HepG2 (cell line): Measurements from ENCODE around the gene HSPE1. TPM values are rescaled to one million over a fixed set of nuclear protein-coding genes. Genes with fewer than 3 reads are reported as not detected.

Experiments used
- ARID3A ChIP-seq: IDR thresholded peaks from 2 replicates; pipeline ENCODE4 v1.6.1; 2012; ENCODE audit warnings: low read depth, low read length, improper control_type of control experiment
- ARID4A ChIP-seq: sonication (generic); formaldehyde crosslinking; IDR thresholded peaks from 2 replicates; pipeline ENCODE4 v1.5.0; 2020; ENCODE audit warnings: mild to moderate bottlenecking, missing genetic modification reagents, borderline replicate concordance
- ATF7-NPFF ChIP-seq: sonication (generic); formaldehyde crosslinking; IDR thresholded peaks from 2 replicates; pipeline ENCODE4 v1.8.1; 2023; ENCODE audit warnings: mild to moderate bottlenecking, low read depth, missing genetic modification reagents, moderate library complexity
- ETV5 ChIP-seq: IDR thresholded peaks from 2 replicates; pipeline ENCODE4 v1.6.1; 2018; ENCODE audit warnings: missing biosample characterization, missing genetic modification reagents, inconsistent platforms, borderline replicate concordance
- HOXA5 ChIP-seq: sonication (generic); formaldehyde crosslinking; IDR thresholded peaks from 2 replicates; pipeline ENCODE4 v1.4.0; 2020; ENCODE audit warnings: missing genetic modification reagents
- HOXD1 ChIP-seq: sonication (generic); formaldehyde crosslinking; IDR thresholded peaks from 2 replicates; pipeline ENCODE4 v1.5.0; 2020; ENCODE audit warnings: missing genetic modification reagents
- NCOA5 ChIP-seq: sonication (generic); formaldehyde crosslinking; IDR thresholded peaks from 2 replicates; pipeline ENCODE4 v1.4.0; 2020; ENCODE audit warnings: missing genetic modification reagents
- NFAT5 ChIP-seq: sonication (generic); formaldehyde crosslinking; IDR thresholded peaks from 2 replicates; pipeline ENCODE4 v1.4.0; 2020; ENCODE audit warnings: missing genetic modification reagents
- NFE2L2 ChIP-seq: fragments of 150-350 bp; IDR thresholded peaks from 2 replicates; pipeline ENCODE4 v1.6.1; 2014; ENCODE audit warnings: low read length
- NPAS2 ChIP-seq: sonication (generic); formaldehyde crosslinking; IDR thresholded peaks from 2 replicates; pipeline ENCODE4 v1.8.0; 2022; ENCODE audit warnings: mild to moderate bottlenecking, missing genetic modification reagents, borderline replicate concordance
- RXRA ChIP-seq: sonication (generic); formaldehyde crosslinking; IDR thresholded peaks from 2 replicates; pipeline ENCODE4 v1.5.1; 2020; ENCODE audit warnings: missing genetic modification reagents
- SALL1 ChIP-seq: sonication (generic); formaldehyde crosslinking; IDR thresholded peaks from 2 replicates; pipeline ENCODE4 v1.8.0; 2022; ENCODE audit warnings: mild to moderate bottlenecking, missing genetic modification reagents
- SP5 ChIP-seq: IDR thresholded peaks from 2 replicates; pipeline ENCODE4 v1.6.1; 2016; ENCODE audit warnings: low read depth, borderline replicate concordance
- ZBTB42 ChIP-seq: sonication (generic); formaldehyde crosslinking; IDR thresholded peaks from 2 replicates; pipeline ENCODE4 v1.5.0; 2020; ENCODE audit warnings: mild to moderate bottlenecking, missing genetic modification reagents
- ZNF644 ChIP-seq: IDR thresholded peaks from 2 replicates; pipeline ENCODE4 v1.6.1; 2016; ENCODE audit warnings: low read depth
- ZNF781 ChIP-seq: sonication (generic); formaldehyde crosslinking; IDR thresholded peaks from 2 replicates; pipeline ENCODE4 v1.5.1; 2020; ENCODE audit warnings: borderline replicate concordance, mild to moderate bottlenecking, missing genetic modification reagents; ENCODE audit errors: not compliant biosample characterization
- ZNF788 ChIP-seq: sonication (generic); formaldehyde crosslinking; IDR thresholded peaks from 2 replicates; pipeline ENCODE4 v1.5.0; 2020; ENCODE audit warnings: mild to moderate bottlenecking, missing genetic modification reagents, borderline replicate concordance
- ZNF83 ChIP-seq: sonication (generic); formaldehyde crosslinking; IDR thresholded peaks from 2 replicates; pipeline ENCODE4 v1.4.0; 2020; ENCODE audit warnings: missing genetic modification reagents, mild to moderate bottlenecking, borderline replicate concordance
- ZSCAN29 ChIP-seq: sonication (generic); formaldehyde crosslinking; conservative IDR thresholded peaks from 2 replicates; pipeline ENCODE4 v1.4.0; 2020; ENCODE audit warnings: mild to moderate bottlenecking, missing genetic modification reagents
- polyA plus RNA-seq, 8 experiments: library from polyadenylated mRNA; depleted of rRNA in 3 of 8; stranded (reverse) in 7 of 8; unstranded in 1 of 8; fragments of >200 nt; fragmentation: Illumina TruSeq in 4 of 8; extraction: Trizol in 4 of 8; gene quantifications; 2 replicates each; pipeline versions ENCODE4 v1.2.1 to v1.2.3, GENCODE V29; 2011 to 2016; ENCODE audit warnings: low read depth in 4 of 8, missing spikeins in 1 of 8, mixed read lengths in 1 of 8; ENCODE audit not compliant: insufficient read depth in 1 of 8
- total RNA-seq, 5 experiments: library from RNA; depleted of rRNA; stranded (reverse); fragments of >200 nt; fragmentation: Illumina TruSeq; extraction: Trizol; gene quantifications; 2 replicates each; pipeline ENCODE4 v1.2.3, GENCODE V29; 2016; ENCODE audit warnings: low read depth in 1 of 5

The HSPE1 gene
- total and polyA plus RNA-seq, 2 of the 13 experiments (the other 11 are each of a cell fraction or from before 2014, with no cell fraction given): 244 to 823 TPM

GRCh38 chr2:197515739-197516392 lies 15.7 kb downstream of the HSPE1 start, which contains the start of gene MOB4 (continued):
- TF ChIP-seq ETV5 (CRISPR knock-in tag) (peak; percentile 98), ZNF83 (CRISPR knock-in tag) (peak; percentile 98; the same call in 1 of the 2 replicates), ZNF781 (CRISPR knock-in tag) (peak; percentile 97), RXRA (CRISPR knock-in tag) (peak; percentile 94), ZNF788 (CRISPR knock-in tag) (peak; percentile 100), SP5 (peak; percentile 99), NPAS2 (CRISPR knock-in tag) (no peak), SALL1 (CRISPR knock-in tag) (peak; percentile 97), NCOA5 (0 out of 2 replicates have a peak, but pooled peaks have one; percentile 60), ARID4A (CRISPR knock-in tag) (peak; percentile 99), HOXD1 (CRISPR knock-in tag) (0 out of 2 replicates have a peak, but pooled peaks have one; percentile 50), NFAT5 (peak; percentile 74), NFE2L2 (no peak), HOXA5 (CRISPR knock-in tag) (peak; percentile 91), ZNF644 (CRISPR knock-in tag) (no peak), ZSCAN29 (CRISPR knock-in tag) (peak; percentile 98), ZBTB42 (CRISPR knock-in tag) (peak; percentile 92), ATF7-NPFF (CRISPR knock-in tag) (peak; percentile 100), ARID3A (peak; percentile 57)
